RWPE2 (cell line): ENCODE data around the gene GDPD5.

Experiments
- ATAC-seq: fragments of 200-7000 bp; cut with Tn5 transposase; 3 replicates; pipeline ENCODE4 v1.9.1; 2021; ENCODE audit warnings: low read depth
- DNase-seq: peaks from one replicate; pipeline ENCODE4 v3.0.0-alpha.2; 2020; ENCODE audit warnings: low spot score
- H3K27ac ChIP-seq: fragments of 450-650 bp; 2 replicates; pipeline ENCODE4 v1.5.1; 2017; ENCODE audit warnings: mild to moderate bottlenecking; ENCODE audit not compliant: poor library complexity, severe bottlenecking
- H3K27me3 ChIP-seq: fragments of 250-450 bp; sonication (Bioruptor Pico); 2 replicates; pipeline ENCODE4 v1.5.1; 2021; ENCODE audit warnings: mild to moderate bottlenecking, moderate library complexity; ENCODE audit not compliant: insufficient read depth, poor library complexity, severe bottlenecking
- H3K36me3 ChIP-seq: fragments of 250-450 bp; sonication (Bioruptor Pico); 2 replicates; pipeline ENCODE4 v1.5.1; 2020; ENCODE audit warnings: low read depth, mild to moderate bottlenecking, moderate library complexity
- H3K4me1 ChIP-seq: fragments of 250-450 bp; sonication (Bioruptor Pico); 2 replicates; pipeline ENCODE4 v1.5.1; 2021; ENCODE audit warnings: mild to moderate bottlenecking, moderate library complexity; ENCODE audit not compliant: insufficient read depth, poor library complexity, severe bottlenecking
- H3K4me3 ChIP-seq: fragments of 250-450 bp; sonication (Bioruptor Pico); 2 replicates; pipeline ENCODE4 v1.5.1; 2021; ENCODE audit warnings: mild to moderate bottlenecking, moderate library complexity; ENCODE audit not compliant: severe bottlenecking
- H3K9me3 ChIP-seq: fragments of 250-450 bp; sonication (Bioruptor Pico); 2 replicates; pipeline ENCODE4 v1.5.1; 2021; ENCODE audit warnings: mild to moderate bottlenecking, moderate library complexity; ENCODE audit not compliant: severe bottlenecking
- TF ChIP-seq, protein P1 (sequence below): fragments of 450-650 bp; IDR thresholded peaks from one replicate; pipeline ENCODE4 v1.5.1; 2017; ENCODE audit warnings: mild to moderate bottlenecking, moderate library complexity; ENCODE audit not compliant: poor library complexity, severe bottlenecking

GDPD5 gene

DNA sequence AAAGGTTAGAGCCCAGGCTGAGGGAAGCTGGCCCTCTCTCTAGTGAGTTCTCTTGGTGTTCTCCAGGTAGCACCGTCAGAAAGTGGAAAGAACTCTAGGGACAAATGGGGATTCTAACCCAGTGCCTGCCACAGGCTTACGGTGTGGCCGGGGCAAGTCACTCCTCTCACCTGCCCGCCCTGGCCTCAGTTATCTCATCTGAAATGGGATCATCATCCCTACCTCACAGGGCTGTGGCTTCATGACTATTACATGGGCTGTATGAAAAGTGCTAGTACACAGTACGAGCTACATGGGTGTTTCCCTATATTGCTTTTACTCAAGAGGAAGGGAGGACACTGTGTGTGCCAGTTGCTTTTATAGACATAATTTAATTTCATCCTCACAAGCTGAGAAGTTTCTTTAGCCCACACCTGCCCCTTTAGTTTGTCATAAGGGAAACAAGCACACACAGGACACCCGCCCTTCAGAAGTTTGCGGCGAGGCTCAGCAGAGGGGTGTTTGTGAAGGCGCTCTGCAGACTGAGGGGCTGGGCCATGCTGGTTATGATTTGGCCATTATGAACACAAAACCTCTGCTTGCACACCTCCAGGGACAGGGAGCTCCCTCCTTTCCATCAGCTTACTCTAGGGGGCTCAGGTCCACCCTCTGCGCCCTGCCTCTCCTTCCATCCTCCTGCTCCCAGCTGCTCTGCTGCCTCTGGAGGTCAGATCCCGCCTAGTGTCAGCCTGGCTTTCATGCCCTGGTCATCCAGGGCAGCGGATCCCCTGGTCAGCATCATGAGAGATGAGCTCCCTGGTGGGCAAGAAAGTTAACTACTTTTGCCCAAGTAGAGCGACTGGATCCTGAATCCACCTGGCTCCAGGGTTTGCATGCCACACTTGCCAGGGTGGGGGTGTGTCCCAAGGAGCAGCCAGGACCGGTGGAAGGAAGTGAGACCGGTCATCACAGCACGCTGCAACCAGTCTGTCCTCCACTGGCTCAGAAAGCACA is 93.9 kb downstream of the GDPD5 start:
- ATAC-seq, result no peak
- Histone ChIP-seq H3K36me3 (no peaks in the 10 kb centered on the region), H3K4me3 (no peak overlapping the region), H3K9me3 (no peaks in the 10 kb centered on the region), H3K27me3 (peaks cover 4% of the 10 kb centered on the region), H3K27ac (no peak overlapping the region), H3K4me1 (peaks cover 2% of the 10 kb centered on the region)
- TF ChIP-seq, protein P1, sequence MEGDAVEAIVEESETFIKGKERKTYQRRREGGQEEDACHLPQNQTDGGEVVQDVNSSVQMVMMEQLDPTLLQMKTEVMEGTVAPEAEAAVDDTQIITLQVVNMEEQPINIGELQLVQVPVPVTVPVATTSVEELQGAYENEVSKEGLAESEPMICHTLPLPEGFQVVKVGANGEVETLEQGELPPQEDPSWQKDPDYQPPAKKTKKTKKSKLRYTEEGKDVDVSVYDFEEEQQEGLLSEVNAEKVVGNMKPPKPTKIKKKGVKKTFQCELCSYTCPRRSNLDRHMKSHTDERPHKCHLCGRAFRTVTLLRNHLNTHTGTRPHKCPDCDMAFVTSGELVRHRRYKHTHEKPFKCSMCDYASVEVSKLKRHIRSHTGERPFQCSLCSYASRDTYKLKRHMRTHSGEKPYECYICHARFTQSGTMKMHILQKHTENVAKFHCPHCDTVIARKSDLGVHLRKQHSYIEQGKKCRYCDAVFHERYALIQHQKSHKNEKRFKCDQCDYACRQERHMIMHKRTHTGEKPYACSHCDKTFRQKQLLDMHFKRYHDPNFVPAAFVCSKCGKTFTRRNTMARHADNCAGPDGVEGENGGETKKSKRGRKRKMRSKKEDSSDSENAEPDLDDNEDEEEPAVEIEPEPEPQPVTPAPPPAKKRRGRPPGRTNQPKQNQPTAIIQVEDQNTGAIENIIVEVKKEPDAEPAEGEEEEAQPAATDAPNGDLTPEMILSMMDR, result no peak
- no peak for DNase-seq

DNA sequence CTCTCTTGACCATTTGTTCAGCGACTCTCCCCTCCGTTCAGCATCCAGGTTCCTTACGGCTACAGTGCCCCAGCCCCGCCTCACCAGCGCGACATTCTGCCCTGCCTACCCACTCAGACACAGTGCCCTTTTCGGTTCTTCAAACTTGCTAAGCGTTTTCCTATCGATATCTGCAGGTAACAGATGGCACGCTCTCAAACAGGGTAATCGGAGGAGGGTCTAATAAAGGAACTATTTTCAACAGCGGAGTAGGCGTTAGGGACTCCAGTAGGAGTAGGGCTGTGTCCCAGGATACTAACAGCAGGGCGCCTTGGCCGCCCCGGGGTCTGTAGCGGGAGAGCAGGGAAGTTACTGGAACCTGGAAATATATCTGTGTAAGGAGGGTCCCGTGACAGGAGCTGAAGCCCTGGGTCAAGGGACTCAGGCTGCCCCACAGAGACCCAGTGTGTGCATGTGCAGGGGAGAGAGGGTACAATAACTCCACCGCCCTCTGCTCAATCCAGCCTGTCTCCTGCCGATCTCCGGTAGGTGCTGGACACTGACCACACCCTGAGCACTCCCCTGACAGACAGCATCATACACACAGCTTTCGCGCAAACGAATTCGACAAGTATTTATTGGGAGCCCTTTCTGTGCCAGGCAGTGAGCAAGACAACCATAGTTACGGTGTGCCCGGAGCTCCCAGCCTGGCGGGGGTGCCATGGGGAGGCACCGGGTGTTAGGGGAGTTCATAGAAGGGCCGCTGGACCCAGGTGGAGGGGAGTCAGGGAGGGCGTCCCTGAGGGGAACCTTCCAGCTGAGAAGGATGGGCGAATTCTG is 94.8 kb downstream of the GDPD5 start:
- peaks cover 4% of the 10 kb centered on the region for H3K27me3 ChIP-seq
- no peaks in the 10 kb centered on the region for H3K9me3 ChIP-seq
- DNase-seq (no peak), ATAC-seq (no peak)
- H3K4me1 ChIP-seq, result peaks cover 2% of the 10 kb centered on the region
- TF ChIP-seq, protein P1, result no peak
- peak overlapping the region; percentile 37 for H3K4me3 ChIP-seq
- H3K27ac ChIP-seq, result no peak overlapping the region
- H3K36me3 ChIP-seq, result no peaks in the 10 kb centered on the region

GRCh38 chr11:75429902-75430713 is 95.6 kb downstream of the GDPD5 start:
- Histone ChIP-seq H3K36me3 (no peaks in the 10 kb centered on the region), H3K27me3 (peaks cover 4% of the 10 kb centered on the region), H3K4me1 (peaks cover 2% of the 10 kb centered on the region), H3K9me3 (no peaks in the 10 kb centered on the region), H3K27ac (peak overlapping the region; percentile 0), H3K4me3 (peak overlapping the region; percentile 37)
- ATAC-seq (peak; percentile 53), DNase-seq (no peak)
- TF ChIP-seq, protein P1, result no peak

DNA sequence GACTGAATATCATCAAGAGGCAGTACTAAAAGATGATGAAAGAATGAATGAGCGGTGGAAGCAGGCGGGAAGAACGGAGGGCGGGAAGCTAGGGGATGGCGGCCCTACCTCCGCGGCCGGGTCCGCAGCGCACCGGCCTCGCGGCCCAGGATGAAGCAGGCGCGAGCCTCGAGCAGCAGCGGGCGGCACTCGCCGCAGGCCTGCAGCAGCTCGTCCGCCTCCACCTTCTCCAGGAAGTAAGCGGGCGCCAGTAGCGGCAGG is 96.2 kb downstream of the GDPD5 start:
- ATAC-seq (no peak), DNase-seq (no peak)
- Histone ChIP-seq H3K9me3 (no peaks in the 10 kb centered on the region), H3K4me3 (peak overlapping the region; percentile 37), H3K4me1 (peaks cover 2% of the 10 kb centered on the region), H3K27me3 (peaks cover 4% of the 10 kb centered on the region), H3K36me3 (no peaks in the 10 kb centered on the region), H3K27ac (peak overlapping the region; percentile 0)
- TF ChIP-seq, protein P1, result no peak
